K562 (cell line): ENCODE data around the gene CGREF1. TPM values are rescaled to one million over a fixed set of nuclear protein-coding genes. Genes with fewer than 3 reads are reported as not detected.

ENCODE experiments used
- ARID4B ChIP-seq: sonication (generic); formaldehyde crosslinking; IDR thresholded peaks from 2 replicates; pipeline ENCODE4 v1.8.0; 2022; ENCODE audit warnings: mild to moderate bottlenecking, missing genetic modification reagents
- CCNT2 ChIP-seq: IDR thresholded peaks from 2 replicates; pipeline ENCODE4 v1.6.1; 2011; ENCODE audit warnings: borderline replicate concordance, low read depth, mild to moderate bottlenecking, moderate library complexity, mixed read lengths, low read length; ENCODE audit not compliant: insufficient read length; ENCODE audit errors: extremely low read depth
- LEF1 ChIP-seq: fragments of 450-650 bp; IDR thresholded peaks from 2 replicates; pipeline ENCODE4 v1.6.1; 2016; ENCODE audit warnings: mild to moderate bottlenecking
- PREB ChIP-seq: sonication (generic); formaldehyde crosslinking; IDR thresholded peaks from 2 replicates; pipeline ENCODE4 v1.8.1; 2023; ENCODE audit warnings: mild to moderate bottlenecking, missing genetic modification reagents
- SRSF1 ChIP-seq: fragments of 200-400 bp; formaldehyde crosslinking; IDR thresholded peaks from 2 replicates; pipeline ENCODE4 v1.6.1; 2017; ENCODE audit warnings: mild to moderate bottlenecking, low read depth, low read length, moderate library complexity
- TFAP4 ChIP-seq: sonication (generic); formaldehyde crosslinking; IDR thresholded peaks from 2 replicates; pipeline ENCODE4 v1.8.0; 2022; ENCODE audit warnings: missing genetic modification reagents, mild to moderate bottlenecking, moderate library complexity, borderline replicate concordance
- ZBTB40 ChIP-seq, 2 experiments: fragments of 450-650 bp in 1 of 2; sonication (generic) in 1 of 2; formaldehyde crosslinking in 1 of 2; IDR thresholded peaks; 2 replicates each; pipeline versions ENCODE4 v1.7.1 to v1.9.0; 2016 to 2022; ENCODE audit warnings: inconsistent platforms in 1 of 2, mild to moderate bottlenecking in 1 of 2, missing genetic modification reagents in 1 of 2
- ZKSCAN8 ChIP-seq: fragments of 200-800 bp; sonication (Bioruptor generic); IDR thresholded peaks from 2 replicates; pipeline ENCODE4 v1.6.1; 2016; ENCODE audit warnings: missing genetic modification characterization, missing compliant biosample characterization
- polyA plus RNA-seq, 8 experiments: library from polyadenylated mRNA; depleted of rRNA in 4 of 8; stranded (reverse) in 5 of 8; unstranded in 3 of 8; fragments of >200 nt; fragmentation: Nextera tagmentation in 2 of 8; fragmentation: Illumina TruSeq in 1 of 8; extraction: Ambion mirVana in 2 of 8; extraction: Trizol in 1 of 8; gene quantifications; 2 replicates each; pipeline versions ENCODE4 v1.2.1 to v1.2.3, GENCODE V29; 2011 to 2014; ENCODE audit warnings: inconsistent platforms in 1 of 8, missing spikeins in 1 of 8
- total RNA-seq, 7 experiments: library from RNA; depleted of rRNA in 6 of 7; stranded (reverse); fragments of >200 nt in 6 of 7; fragmentation: Illumina TruSeq in 2 of 7; extraction: Trizol in 2 of 7; gene quantifications; 2 replicates each; pipeline versions ENCODE4 v1.2.1 to v1.2.3, GENCODE V29; 2011 to 2021; ENCODE audit warnings: low replicate concordance in 1 of 7

Gene CGREF1
- total and polyA plus RNA-seq, 9 of the 15 experiments (the other 6 are each of a cell fraction or from before 2014, with no cell fraction given) = 0.07 to 0.50 (median 0.37) TPM

GRCh38 chr2:27133905-27134780 lies 15.2 kb upstream of the CGREF1 start, which contains the start of gene PREB (continued):
- TF ChIP-seq ZBTB40 (IDR thresholded peaks at IDR 0.05) = peak; percentile 51; the same call in 1 of the 2 replicates
- no peak for TF ChIP-seq ZBTB40 (CRISPR knock-in tag; IDR thresholded peaks at IDR 0.05)
- peak; percentile 71; the same call in 1 of the 2 replicates for TF ChIP-seq ARID4B (CRISPR knock-in tag)
- TF ChIP-seq ZKSCAN8 (CRISPR knock-in tag) = no peak
- no peak for TF ChIP-seq SRSF1
- peak; percentile 52 for TF ChIP-seq CCNT2
- TF ChIP-seq LEF1 = no peak
- TF ChIP-seq TFAP4 (CRISPR knock-in tag) = peak; percentile 37
- TF ChIP-seq PREB (CRISPR knock-in tag) = no peak
